Nucleus accumbens (tissue), 56 donors: ENCODE results near the gene SEMA3A.
"Not testable (repeated sequence)": the region's sequence is repeated elsewhere in the genome, so short reads cannot be mapped to it uniquely, and the experiment has no call there.

Experiments used
- DNase-seq, 56 donors: peaks; one replicate each; lab custom pipeline; 2025; lab: John Stamatoyannopoulos, UW

Gene SEMA3A

GRCh38 chr7:84194484-84195271 lies at the start of gene SEMA3A:
Gene SEMA3A, minus strand, starts transcription at chr7:84194789. Its CDS starts 203 bp downstream, at chr7:84194586.
- DNase-seq: peak in 40 of 56 donors; percentile 2 to 54 (median 18)

- not testable (repeated sequence) for DNase-seq
Observed at GRCh38 chr7:84243037-84243436, 48.4 kb upstream of the SEMA3A start.

GRCh38 chr7:84238596-84238995 lies 44.0 kb upstream of the SEMA3A start:
- DNase-seq: no peak

DNA sequence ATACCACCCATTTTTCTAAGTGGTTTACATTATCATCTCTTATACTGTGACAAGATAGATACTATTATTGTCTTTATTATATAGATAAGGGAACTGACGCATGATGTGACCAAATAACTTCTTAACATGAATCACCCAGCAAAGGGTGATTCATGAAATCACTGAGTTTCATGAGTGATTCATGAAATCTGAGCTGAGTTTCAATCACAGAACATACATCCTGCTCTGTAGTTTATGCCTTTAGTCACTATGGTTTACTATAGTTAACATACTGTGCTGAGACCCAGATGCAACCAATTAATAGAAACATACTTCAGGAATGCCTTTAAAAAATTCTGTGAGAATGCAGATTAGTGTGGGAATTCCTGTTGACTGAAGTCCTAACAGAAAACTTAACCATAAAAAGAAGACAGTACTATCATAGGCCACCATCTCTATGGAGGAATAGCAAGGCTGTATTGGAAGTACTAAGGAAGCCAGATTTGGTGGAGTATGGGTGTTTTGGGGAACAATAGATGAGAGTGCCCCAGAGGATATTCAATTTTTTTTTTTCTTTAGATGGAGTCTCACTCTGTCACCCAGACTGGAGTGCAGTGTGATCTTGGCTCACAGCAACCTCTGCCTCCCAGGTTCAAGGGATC lies 43.1 kb upstream of the SEMA3A start:
- no peak for DNase-seq

DNA sequence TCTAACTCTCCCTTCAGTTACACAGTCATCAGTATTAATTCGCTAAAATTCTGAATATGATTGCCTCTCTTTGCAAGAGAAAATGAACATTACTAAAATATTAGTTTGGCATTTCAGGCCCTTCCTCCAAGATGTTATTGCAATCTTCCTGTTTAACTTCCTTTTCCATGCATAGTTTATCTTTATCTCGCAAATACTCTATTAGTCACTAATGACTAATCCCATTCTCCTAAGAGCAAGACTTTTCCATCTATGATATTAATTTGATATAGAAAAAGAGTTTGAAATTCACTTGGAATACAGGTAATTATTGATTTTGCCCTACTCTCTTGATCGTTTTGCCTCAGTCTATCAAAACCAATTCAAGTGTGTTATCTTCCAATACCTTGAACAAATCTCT lies 41.8 kb upstream of the SEMA3A start:
- no peak for DNase-seq

- DNase-seq: no peak
Observed at GRCh38 chr7:84232646-84233045, 38.1 kb upstream of the SEMA3A start.

- DNase-seq: no peak
Observed at GRCh38 chr7:84231157-84231556, 36.6 kb upstream of the SEMA3A start.

DNA sequence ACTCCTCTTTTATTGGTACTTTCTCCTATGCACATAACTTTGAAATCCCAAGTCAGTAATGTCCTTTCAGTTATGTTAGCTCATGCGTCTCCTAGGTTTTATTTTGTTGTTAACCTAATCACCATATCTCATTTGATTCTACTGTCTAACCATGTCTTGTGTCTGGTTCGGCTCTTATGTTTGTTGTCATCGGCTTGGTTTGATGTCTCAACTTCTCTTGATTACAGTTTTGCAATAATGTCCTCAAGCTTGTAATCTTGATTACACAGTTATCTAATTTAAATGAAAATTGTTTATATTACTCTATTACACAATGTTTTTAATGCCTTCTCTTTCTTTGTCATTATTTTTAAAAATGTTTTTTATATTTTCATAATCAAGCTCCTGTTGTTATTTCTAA lies 35.9 kb upstream of the SEMA3A start:
- DNase-seq: no peak

GRCh38 chr7:84228526-84228925 lies 33.9 kb upstream of the SEMA3A start:
- no peak for DNase-seq

DNA sequence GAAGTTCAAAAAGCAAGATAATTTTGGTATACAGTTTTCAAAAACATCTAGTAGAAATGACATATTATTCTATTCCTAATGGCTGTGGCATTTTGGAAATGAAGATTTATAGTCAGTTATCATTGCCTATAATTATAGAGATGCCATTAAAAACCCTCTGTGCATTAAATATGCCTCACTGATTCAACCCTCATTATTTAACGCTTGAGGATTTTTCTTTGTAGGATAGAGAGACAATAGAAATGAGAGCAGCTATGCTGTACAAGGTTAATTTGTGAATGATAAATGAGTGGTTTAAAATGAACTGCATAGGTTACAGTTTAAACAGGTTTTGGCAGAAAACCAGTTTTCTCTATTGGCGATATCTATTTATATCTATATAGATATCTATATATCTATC lies 32.2 kb upstream of the SEMA3A start:
- DNase-seq: no peak

DNA sequence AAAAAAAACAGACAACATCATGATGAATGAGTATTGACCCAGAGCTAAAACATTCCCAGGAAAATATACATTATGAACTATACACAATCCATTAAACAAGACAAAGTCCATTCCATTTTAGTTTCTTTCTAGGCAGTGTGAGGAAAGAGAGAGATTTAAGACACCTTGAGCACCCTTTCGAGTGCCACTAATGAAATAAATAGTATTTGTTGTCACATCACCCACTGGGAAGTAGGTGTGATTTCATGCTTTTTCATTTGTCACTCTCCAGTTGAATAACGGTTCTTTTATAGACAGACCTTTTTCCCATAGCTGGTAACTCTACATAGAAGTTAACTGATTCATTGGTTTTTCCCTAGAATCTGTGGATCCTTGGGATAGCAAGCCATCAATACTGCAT lies 29.9 kb upstream of the SEMA3A start:
- DNase-seq: no peak

DNA sequence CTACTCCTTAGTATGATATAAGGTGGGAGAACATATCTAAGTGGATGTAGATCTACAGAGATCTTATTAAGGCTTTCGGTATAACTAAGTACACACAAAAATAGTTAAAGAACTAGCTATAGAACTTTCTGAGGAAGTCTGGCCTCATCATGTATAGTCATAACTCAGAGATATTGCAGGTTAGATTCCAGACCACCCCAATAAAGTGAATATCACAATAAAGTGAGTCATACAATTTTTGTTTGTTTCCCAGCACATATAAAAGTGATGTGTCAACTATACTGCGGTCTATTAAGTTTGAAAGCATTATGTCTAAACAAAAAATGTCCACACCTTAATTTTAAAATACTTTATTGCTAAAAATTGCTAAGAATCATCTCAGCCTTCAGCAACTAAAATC lies 24.7 kb upstream of the SEMA3A start:
- DNase-seq: no peak

- no peak for DNase-seq
Observed at GRCh38 chr7:84218681-84219080, 24.1 kb upstream of the SEMA3A start.

GRCh38 chr7:84216472-84216871 lies 21.9 kb upstream of the SEMA3A start:
- DNase-seq: no peak

- not testable (repeated sequence) for DNase-seq
Observed at GRCh38 chr7:84214757-84215156, 20.2 kb upstream of the SEMA3A start.

- DNase-seq: no peak
Observed at GRCh38 chr7:84210301-84210700, 15.7 kb upstream of the SEMA3A start.

DNA sequence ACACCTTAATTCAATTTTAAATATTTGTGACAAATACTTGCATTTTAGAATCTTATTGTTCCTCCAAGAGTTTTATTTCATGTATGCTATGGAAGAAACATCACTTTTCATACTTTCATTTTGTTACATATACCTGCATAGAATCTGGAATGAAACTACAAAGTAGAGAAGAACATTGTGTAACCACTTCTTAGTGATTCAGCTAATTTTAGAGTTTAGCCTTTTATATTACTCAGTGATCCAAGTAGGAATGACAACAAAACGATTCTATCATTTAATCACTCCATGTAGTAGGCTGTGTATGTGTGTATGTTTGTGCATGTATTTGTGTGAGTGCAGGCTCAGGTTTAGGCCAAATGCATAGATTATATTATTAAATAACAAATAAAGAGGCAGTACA lies 14.4 kb upstream of the SEMA3A start:
- no peak for DNase-seq

DNA sequence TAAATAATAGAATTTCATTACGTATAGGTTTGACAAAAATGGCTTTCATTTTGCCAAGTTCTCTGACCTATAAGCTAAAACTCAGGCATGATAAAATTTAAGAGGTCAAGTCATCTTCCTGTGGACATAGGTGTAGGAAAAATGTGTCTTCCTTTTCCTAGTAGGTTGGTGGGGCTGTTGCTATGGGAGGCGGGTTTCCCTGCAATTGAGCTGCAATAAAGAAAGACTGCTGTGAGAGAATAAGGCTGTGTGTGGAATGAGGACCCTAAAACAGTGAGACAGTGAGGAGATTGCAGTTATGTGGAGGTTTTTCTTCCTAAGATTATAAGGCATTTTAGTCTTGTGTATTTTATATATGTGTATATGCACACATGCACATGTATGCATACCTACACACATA lies 13.0 kb upstream of the SEMA3A start:
- no peak for DNase-seq

DNA sequence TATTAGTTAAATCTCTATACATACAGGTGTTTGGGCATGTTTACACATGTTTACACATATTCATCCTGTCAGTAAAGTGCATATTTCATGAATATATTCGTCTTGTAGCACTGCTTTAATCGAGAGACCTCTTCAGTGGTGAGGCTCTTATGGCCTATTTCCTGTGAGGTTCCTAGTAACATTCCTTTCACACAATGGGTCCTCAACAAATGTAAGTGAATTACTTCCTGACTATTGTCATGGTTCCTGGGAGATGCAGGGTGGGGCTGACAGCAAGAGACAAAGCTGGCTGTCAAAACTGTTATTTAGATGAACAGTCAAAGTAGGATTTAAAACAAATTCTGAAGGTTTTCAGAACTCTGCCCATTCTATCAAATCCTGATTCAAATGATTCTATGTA lies 12.4 kb upstream of the SEMA3A start:
- no peak for DNase-seq

DNA sequence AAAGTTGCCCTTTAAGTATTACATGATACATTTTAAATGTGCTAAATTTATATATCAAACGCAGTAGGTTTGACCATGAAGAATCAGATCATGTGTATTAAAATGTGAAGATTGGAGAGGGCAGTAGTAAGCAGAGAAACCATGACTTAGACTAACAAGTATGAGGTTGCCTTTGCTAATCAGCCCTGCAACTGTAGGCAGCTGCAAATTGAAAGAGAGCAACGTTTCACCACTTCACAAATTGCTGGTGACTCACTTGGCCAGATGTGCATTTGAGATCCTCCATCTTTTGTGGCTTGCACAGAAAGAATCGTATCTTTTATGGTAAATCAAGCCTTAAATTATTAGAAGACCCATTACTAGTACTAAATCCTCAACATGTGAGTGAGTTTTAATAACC lies 10.1 kb upstream of the SEMA3A start:
- no peak for DNase-seq

DNA sequence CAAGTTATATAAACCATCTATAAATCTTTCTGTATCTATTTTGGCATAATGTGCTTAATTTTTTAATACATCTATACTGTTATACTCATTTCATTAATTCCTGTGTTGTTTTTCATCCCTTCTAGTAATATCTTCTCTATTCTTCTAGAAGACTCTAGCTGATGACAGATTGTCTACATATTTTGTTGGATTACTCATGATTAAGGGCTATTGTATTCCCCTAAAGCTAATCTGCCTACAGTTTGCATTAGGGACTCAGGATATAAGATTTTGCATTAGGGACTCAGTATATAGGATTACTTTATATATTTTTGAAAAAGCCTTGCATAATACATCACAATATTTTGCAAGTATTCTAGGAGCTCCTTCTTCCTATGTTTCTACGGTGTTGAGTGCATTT lies 8.3 kb upstream of the SEMA3A start:
- DNase-seq: no peak

DNA sequence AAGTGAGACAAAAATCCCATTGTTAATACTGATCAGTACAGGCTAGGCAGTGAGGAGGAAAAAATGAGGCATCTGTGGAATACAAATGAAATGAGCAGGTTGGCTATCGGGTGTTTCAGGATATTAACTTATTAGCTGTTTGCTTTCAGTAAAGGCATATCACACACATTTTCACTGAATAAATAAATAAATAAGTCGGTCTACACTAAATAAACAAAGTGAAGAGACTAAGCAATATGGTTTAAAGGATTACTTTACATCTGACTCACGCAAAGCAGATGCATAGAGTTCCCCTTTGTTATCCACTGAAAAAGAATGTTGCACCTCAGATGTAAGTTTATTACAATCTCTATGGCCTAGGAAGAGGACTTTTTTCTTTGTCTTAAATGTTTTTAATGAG lies 6.3 kb upstream of the SEMA3A start:
- DNase-seq: no peak
